Keratinocyte (primary cell): Measurements from ENCODE around the gene PRAMEF12. TPM values are rescaled to one million over a fixed set of nuclear protein-coding genes. Genes with fewer than 3 reads are reported as not detected.
"Not testable (repeated sequence)": the region's sequence is repeated elsewhere in the genome, so short reads cannot be mapped to it uniquely, and the experiment has no call there.

Experiments
- DNase-seq: peaks from one replicate; pipeline ENCODE4 v3.0.0-alpha.2; 2011; ENCODE audit warnings: low read depth, missing footprints, low spot score
- FAIRE-seq: peaks from 2 replicates; lab custom pipeline; 2011; peaks lifted over from hg19 to GRCh38; lab: Jason Lieb, UNC
- H2AFZ ChIP-seq: 2 replicates; pipeline ENCODE4 v1.6.0; 2012; ENCODE audit warnings: low read length, control low read depth, inconsistent platforms; ENCODE audit not compliant: control insufficient read depth
- H3K27ac ChIP-seq: 2 replicates; pipeline ENCODE4 v1.5.1; 2011; ENCODE audit warnings: low read length; ENCODE audit not compliant: control insufficient read depth, insufficient read depth
- H3K27me3 ChIP-seq: 3 replicates; pipeline ENCODE4 v1.6.0; 2011; ENCODE audit warnings: low read length; ENCODE audit not compliant: control insufficient read depth, insufficient read depth; ENCODE audit errors: extremely low read depth
- H3K36me3 ChIP-seq, 2 experiments: 2 replicates in 1 of 2; 3 replicates in 1 of 2; pipeline ENCODE4 v1.5.1; 2011; ENCODE audit warnings: low read length in 2 of 2, mild to moderate bottlenecking in 1 of 2; ENCODE audit not compliant: control insufficient read depth in 2 of 2, insufficient read depth in 2 of 2; ENCODE audit errors: extremely low read depth in 1 of 2
- H3K4me1 ChIP-seq: 3 replicates; pipeline ENCODE4 v1.5.1; 2011; ENCODE audit warnings: low read length; ENCODE audit not compliant: control insufficient read depth, insufficient read depth; ENCODE audit errors: extremely low read depth
- H3K4me2 ChIP-seq: 3 replicates; pipeline ENCODE4 v1.6.0; 2011; ENCODE audit warnings: low read depth, low read length; ENCODE audit not compliant: control insufficient read depth, insufficient read depth; ENCODE audit errors: extremely low read depth
- H3K4me3 ChIP-seq, 3 experiments: fragments of 200-600 bp in 1 of 3; sonication (generic) in 1 of 3; 2 replicates in 2 of 3; 3 replicates in 1 of 3; pipeline ENCODE4 v1.5.1; 2011 to 2016; ENCODE audit warnings: low read length in 3 of 3, mild to moderate bottlenecking in 3 of 3, control low read depth in 2 of 3, inconsistent platforms in 1 of 3, low read depth in 1 of 3, mixed read lengths in 1 of 3, mixed run types in 1 of 3, moderate library complexity in 1 of 3; ENCODE audit not compliant: control insufficient read depth in 2 of 3, insufficient read depth in 2 of 3; ENCODE audit errors: extremely low read depth in 1 of 3
- H3K79me2 ChIP-seq: 2 replicates; pipeline ENCODE4 v1.6.0; 2012; ENCODE audit warnings: low read length; ENCODE audit not compliant: control insufficient read depth, insufficient read depth
- H3K9ac ChIP-seq: 3 replicates; pipeline ENCODE4 v1.6.0; 2011; ENCODE audit warnings: low read length; ENCODE audit not compliant: control insufficient read depth, insufficient read depth; ENCODE audit errors: extremely low read depth
- H3K9me1 ChIP-seq: 3 replicates; pipeline ENCODE4 v1.6.0; 2011; ENCODE audit warnings: low read length; ENCODE audit not compliant: control insufficient read depth, insufficient read depth; ENCODE audit errors: extremely low read depth
- H3K9me3 ChIP-seq: 2 replicates; pipeline ENCODE4 v1.5.1; 2012; ENCODE audit warnings: low read depth, low read length; ENCODE audit not compliant: control insufficient read depth
- H4K20me1 ChIP-seq: 3 replicates; pipeline ENCODE4 v1.6.0; 2011; ENCODE audit warnings: low read length; ENCODE audit not compliant: control insufficient read depth, insufficient read depth; ENCODE audit errors: extremely low read depth
- CTCF ChIP-seq, 3 experiments: IDR thresholded peaks in 1 of 3; conservative IDR thresholded peaks in 1 of 3; optimal IDR thresholded peaks in 1 of 3; 2 replicates in 2 of 3; 3 replicates in 1 of 3; pipeline versions ENCODE3 to v1.5.1; 2011; ENCODE audit warnings: low read length in 3 of 3, mild to moderate bottlenecking in 3 of 3, moderate library complexity in 2 of 3, control low read depth in 1 of 3, inconsistent platforms in 1 of 3; ENCODE audit not compliant: insufficient read depth in 2 of 3; ENCODE audit errors: extremely low read depth in 1 of 3
- EZH2 ChIP-seq: IDR thresholded peaks from one replicate; pipeline ENCODE4 v1.6.1; 2012; ENCODE audit warnings: inconsistent platforms, mild to moderate bottlenecking, low read length, moderate library complexity
- dilution Hi-C: fragments of 300-500 bp; cut with MboI; formaldehyde crosslinking; loops from one replicate; pipeline ENCODE4 v1.7.0; 2020; ENCODE audit warnings: low sequenced_read_pairs; ENCODE audit not compliant: extremely low pct_ligation_motif_present
- polyA plus RNA-seq, 5 experiments: library from polyadenylated mRNA; depleted of rRNA in 3 of 5; stranded (reverse) in 3 of 5; stranded (forward) in 1 of 5; unstranded in 1 of 5; fragments of >200 nt; gene quantifications; 1 replicate in 1 of 5; 2 replicates in 3 of 5; 3 replicates in 1 of 5; pipeline versions ENCODE4 v1.2.1 to v1.2.3, GENCODE V29; 2011 to 2012; ENCODE audit warnings: missing spikeins in 2 of 5, low read depth in 1 of 5, low replicate concordance in 1 of 5

PRAMEF12 gene
- polyA plus RNA-seq, 1 donor (not counting 4 experiments of a cell fraction or from before 2014, with no cell fraction given), result not detected

- H3K4me3 ChIP-seq, H3K4me1 ChIP-seq, H3K9me1 ChIP-seq, dilution Hi-C loops, DNase-seq, H3K36me3 ChIP-seq, H3K4me2 ChIP-seq, FAIRE-seq, H3K79me2 ChIP-seq, H3K9ac ChIP-seq, H4K20me1 ChIP-seq, H2AFZ ChIP-seq, H3K27ac ChIP-seq, H3K9me3 ChIP-seq, H3K27me3 ChIP-seq: not testable (repeated sequence)
These were observed 17.6 kb downstream of the PRAMEF12 start, which contains the start of gene PRAMEF1 for GRCh38 chr1:12791097-12791496. TSS of gene PRAMEF1 (plus strand) at chr1:12791397. CDS start at chr1:12793228, 1,831 bp downstream.

GRCh38 chr1:12798911-12799310, 25.4 kb downstream of the PRAMEF12 start:
- Histone ChIP-seq H3K27me3 (no peaks in the 10 kb centered on the region), H3K79me2 (no peaks in the 10 kb centered on the region), H2AFZ (no peak overlapping the region), H3K4me3 (no peak overlapping the region), H4K20me1 (no peaks in the 10 kb centered on the region), H3K9me3 (no peaks in the 10 kb centered on the region), H3K27ac (no peak overlapping the region), H3K4me1 (peaks cover 5% of the 10 kb centered on the region), H3K9me1 (no peaks in the 10 kb centered on the region), H3K9ac (no peak overlapping the region), H3K4me2 (no peak overlapping the region), H3K36me3 (no peaks in the 10 kb centered on the region)
- DNase-seq (no peak), FAIRE-seq (no peak)
- TF ChIP-seq EZH2 (no peak), CTCF (optimal IDR thresholded peaks at IDR 0.05 in 1 of 3, IDR thresholded peaks at IDR 0.05 in 1 of 3, conservative IDR thresholded peaks at IDR 0.05 in 1 of 3; ENCODE audit: extremely low read depth in 1 of 3, insufficient read depth in 2 of 3, low read length in 3 of 3) (no peak)
- dilution Hi-C loops, result no loop called here

GRCh38 chr1:12799730-12800129, 26.2 kb downstream of the PRAMEF12 start:
- dilution Hi-C loops, result no loop called here

More at GRCh38 chr1:12799730-12800129, 26.2 kb downstream of the PRAMEF12 start:
- no peak overlapping the region for H2AFZ ChIP-seq
- H3K9ac ChIP-seq, result no peak overlapping the region
- H4K20me1 ChIP-seq, result no peaks in the 10 kb centered on the region
- H3K4me1 ChIP-seq, result peaks cover 5% of the 10 kb centered on the region
- no peaks in the 10 kb centered on the region for H3K27me3 ChIP-seq
- no peaks in the 10 kb centered on the region for H3K36me3 ChIP-seq
- no peak for FAIRE-seq
- no peak overlapping the region for H3K4me3 ChIP-seq
- TF ChIP-seq EZH2, result no peak
- TF ChIP-seq CTCF (optimal IDR thresholded peaks at IDR 0.05 in 1 of 3, IDR thresholded peaks at IDR 0.05 in 1 of 3, conservative IDR thresholded peaks at IDR 0.05 in 1 of 3; ENCODE audit: extremely low read depth in 1 of 3, insufficient read depth in 2 of 3, low read length in 3 of 3), result no peak
- no peak for DNase-seq
- H3K9me3 ChIP-seq, result no peaks in the 10 kb centered on the region
- no peak overlapping the region for H3K27ac ChIP-seq
- H3K79me2 ChIP-seq, result no peaks in the 10 kb centered on the region
- H3K4me2 ChIP-seq, result no peak overlapping the region
- no peaks in the 10 kb centered on the region for H3K9me1 ChIP-seq
